Ishikawa (cell line): ENCODE results near the gene BLOC1S4.

ENCODE experiments used
- CEBPB ChIP-seq: IDR thresholded peaks from 2 replicates; pipeline ENCODE4 v1.6.1; 2012
- CREB1 ChIP-seq: IDR thresholded peaks from 2 replicates; pipeline ENCODE4 v1.6.1; 2012; ENCODE audit warnings: low read depth
- EGR1 ChIP-seq: IDR thresholded peaks from 2 replicates; pipeline ENCODE4 v1.6.1; 2012
- EP300 ChIP-seq: IDR thresholded peaks from 2 replicates; pipeline ENCODE4 v1.6.1; 2012; ENCODE audit warnings: borderline replicate concordance
- FOXM1 ChIP-seq: IDR thresholded peaks from 2 replicates; pipeline ENCODE4 v1.6.1; 2012; ENCODE audit warnings: low read depth, borderline replicate concordance
- MAX ChIP-seq: IDR thresholded peaks from 2 replicates; pipeline ENCODE4 v1.6.1; 2012
- NFIC ChIP-seq: IDR thresholded peaks from 2 replicates; pipeline ENCODE4 v1.6.1; 2012
- RAD21 ChIP-seq: IDR thresholded peaks from 2 replicates; pipeline ENCODE4 v1.6.1; 2012; ENCODE audit warnings: low read depth
- REST ChIP-seq: IDR thresholded peaks from 2 replicates; pipeline ENCODE4 v1.6.1; 2012; ENCODE audit warnings: low read depth, mild to moderate bottlenecking
- TAF1 ChIP-seq: IDR thresholded peaks from 2 replicates; pipeline ENCODE4 v1.6.1; 2012; ENCODE audit warnings: low read depth, mild to moderate bottlenecking
- TCF12 ChIP-seq: IDR thresholded peaks from 2 replicates; pipeline ENCODE4 v1.6.1; 2012; ENCODE audit warnings: low read depth
- TEAD4 ChIP-seq: IDR thresholded peaks from 2 replicates; pipeline ENCODE4 v1.6.1; 2012
- YY1 ChIP-seq: IDR thresholded peaks from 2 replicates; pipeline ENCODE4 v1.6.1; 2012; ENCODE audit warnings: low read depth
- ZBTB7A ChIP-seq: IDR thresholded peaks from 2 replicates; pipeline ENCODE4 v1.6.1; 2012; ENCODE audit warnings: low read depth
- TF ChIP-seq, protein P1 (sequence below): IDR thresholded peaks from 2 replicates; pipeline ENCODE4 v1.6.1; 2012

Gene BLOC1S4

GRCh38 chr4:6723851-6724250 is 7.9 kb downstream of the BLOC1S4 start:
- TF ChIP-seq EP300: no peak
- TF ChIP-seq TCF12: no peak
- TF ChIP-seq TAF1: no peak
- TF ChIP-seq MAX: no peak
- no peak for TF ChIP-seq FOXM1
- no peak for TF ChIP-seq CREB1
- no peak for TF ChIP-seq TEAD4
- TF ChIP-seq NFIC: no peak
- TF ChIP-seq RAD21: no peak
- no peak for TF ChIP-seq CEBPB
- no peak for TF ChIP-seq REST
- no peak for TF ChIP-seq YY1
- TF ChIP-seq ZBTB7A: no peak
- TF ChIP-seq EGR1: no peak
- TF ChIP-seq, protein P1, sequence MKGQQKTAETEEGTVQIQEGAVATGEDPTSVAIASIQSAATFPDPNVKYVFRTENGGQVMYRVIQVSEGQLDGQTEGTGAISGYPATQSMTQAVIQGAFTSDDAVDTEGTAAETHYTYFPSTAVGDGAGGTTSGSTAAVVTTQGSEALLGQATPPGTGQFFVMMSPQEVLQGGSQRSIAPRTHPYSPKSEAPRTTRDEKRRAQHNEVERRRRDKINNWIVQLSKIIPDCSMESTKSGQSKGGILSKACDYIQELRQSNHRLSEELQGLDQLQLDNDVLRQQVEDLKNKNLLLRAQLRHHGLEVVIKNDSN: no peak

GRCh38 chr4:6724421-6725111 is 8.6 kb downstream of the BLOC1S4 start:
- TF ChIP-seq NFIC (no peak), REST (no peak)

DNA sequence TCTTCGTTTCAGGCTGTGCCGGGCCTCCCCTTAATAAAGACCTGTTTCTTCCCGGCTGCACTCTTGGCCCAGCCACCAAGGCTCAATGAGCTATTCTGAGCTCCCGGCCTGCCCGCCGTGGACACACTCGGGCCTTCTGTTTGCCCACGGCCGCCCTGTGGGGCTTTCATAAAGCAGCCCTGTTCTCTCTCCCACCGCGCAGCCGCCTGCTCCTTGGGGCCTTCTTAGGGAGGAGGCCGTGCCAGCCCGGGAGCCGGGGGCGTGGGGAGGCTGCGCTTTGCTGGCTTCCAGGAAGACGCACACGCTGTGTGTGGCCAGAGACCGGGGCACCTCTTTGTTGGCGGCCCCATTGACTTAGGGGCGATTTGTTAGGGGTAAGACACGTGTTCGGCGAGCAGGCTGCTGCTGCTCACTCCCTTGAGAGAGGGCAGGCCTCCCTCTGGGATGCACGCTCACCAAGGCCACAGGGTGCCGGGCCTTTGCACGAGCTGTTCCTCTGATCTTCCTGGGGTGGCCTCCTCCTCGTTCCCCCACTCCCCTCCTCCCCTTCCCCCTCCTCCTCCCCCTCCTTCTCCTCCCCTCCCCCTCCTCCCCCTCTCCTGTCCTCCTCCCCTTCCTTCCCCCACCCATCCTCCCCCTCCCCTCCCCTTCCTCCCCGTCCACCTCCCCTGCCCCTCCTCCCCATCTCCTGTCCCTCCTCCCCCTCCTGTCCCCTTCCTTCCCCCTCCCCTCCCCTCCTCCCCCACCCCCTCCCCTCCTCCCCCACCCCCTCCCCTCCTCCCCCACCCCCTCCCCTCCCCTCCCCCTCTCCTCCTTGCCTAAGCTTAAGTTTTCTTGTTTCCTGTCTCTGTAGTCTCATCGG is 11.3 kb downstream of the BLOC1S4 start:
- no peak for TF ChIP-seq ZBTB7A
- TF ChIP-seq FOXM1: no peak
- no peak for TF ChIP-seq REST
- no peak for TF ChIP-seq EGR1
- no peak for TF ChIP-seq TCF12
- TF ChIP-seq TEAD4: no peak
- no peak for TF ChIP-seq NFIC
- no peak for TF ChIP-seq YY1
- no peak for TF ChIP-seq CEBPB
- TF ChIP-seq RAD21: no peak

- no peak for TF ChIP-seq FOXM1
- no peak for TF ChIP-seq TCF12
- no peak for TF ChIP-seq TAF1
- no peak for TF ChIP-seq EGR1
- no peak for TF ChIP-seq EP300
- no peak for TF ChIP-seq CREB1
- TF ChIP-seq, protein P1: no peak
- TF ChIP-seq RAD21: no peak
- TF ChIP-seq ZBTB7A: no peak
These were observed 11.9 kb downstream of the BLOC1S4 start for GRCh38 chr4:6727943-6728250.
